ENCODE data around the gene LRCH3. TPM values are rescaled to one million over a fixed set of nuclear protein-coding genes. Genes with fewer than 3 reads are reported as not detected.
A peak's percentile ranks its signal among the peaks of the same experiment; 100 is the strongest.

The LRCH3 gene
- polyA plus RNA-seq, 1 donor from 2014 or later = 41.4 TPM

DNA sequence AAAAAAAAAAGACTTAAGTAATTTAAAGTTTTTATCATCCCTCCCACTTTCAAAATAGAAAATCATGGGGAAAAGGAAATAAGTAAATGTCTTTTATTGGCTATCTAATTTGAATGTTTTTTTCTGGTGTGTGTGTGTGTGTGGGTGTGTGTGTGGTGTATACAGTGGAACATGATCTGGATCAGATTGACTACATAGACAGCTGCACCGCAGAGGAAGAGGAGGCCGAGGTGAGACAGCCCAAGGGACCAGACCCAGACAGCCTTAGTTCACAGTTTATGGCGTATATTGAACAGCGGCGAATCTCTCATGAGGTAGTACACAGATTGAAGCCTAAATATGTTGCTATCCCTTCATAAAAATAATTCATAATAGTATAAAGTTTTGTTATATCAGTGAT is 44.5 kb downstream of the LRCH3 start:
- Histone ChIP-seq H3K4me2 (ENCODE audit: low read length) (no peak overlapping the region), H3K9ac (ENCODE audit: low read length) (no peak overlapping the region), H3K9me2 (ENCODE audit: insufficient read depth, low read length) (no peaks in the 10 kb centered on the region), H3K9me3 (ENCODE audit: low read length) (no peaks in the 10 kb centered on the region), H3F3A (ENCODE audit: insufficient read depth, low read length, poor library complexity, severe bottlenecking) (no peaks in the 10 kb centered on the region), H2AFZ (ENCODE audit: low read depth, low read length) (no peak overlapping the region), H3K36me3 (ENCODE audit: insufficient read depth, low read length) (no peaks in the 10 kb centered on the region), H3K79me2 (replicated peaks; ENCODE audit: insufficient read depth, low read length) (no peaks in the 10 kb centered on the region), H3K4me3 (ENCODE audit: low read length) (no peak overlapping the region), H3K27me3 (ENCODE audit: insufficient read depth, low read depth, low read length) (no peaks in the 10 kb centered on the region), H4K20me1 (ENCODE audit: insufficient read depth) (no peaks in the 10 kb centered on the region), H3K27ac (ENCODE audit: low read length) (peak overlapping the region; percentile 6)
- no peak for TF ChIP-seq TAF1 (IDR thresholded peaks at IDR 0.05; ENCODE audit: low read depth)
- TF ChIP-seq, protein P1, sequence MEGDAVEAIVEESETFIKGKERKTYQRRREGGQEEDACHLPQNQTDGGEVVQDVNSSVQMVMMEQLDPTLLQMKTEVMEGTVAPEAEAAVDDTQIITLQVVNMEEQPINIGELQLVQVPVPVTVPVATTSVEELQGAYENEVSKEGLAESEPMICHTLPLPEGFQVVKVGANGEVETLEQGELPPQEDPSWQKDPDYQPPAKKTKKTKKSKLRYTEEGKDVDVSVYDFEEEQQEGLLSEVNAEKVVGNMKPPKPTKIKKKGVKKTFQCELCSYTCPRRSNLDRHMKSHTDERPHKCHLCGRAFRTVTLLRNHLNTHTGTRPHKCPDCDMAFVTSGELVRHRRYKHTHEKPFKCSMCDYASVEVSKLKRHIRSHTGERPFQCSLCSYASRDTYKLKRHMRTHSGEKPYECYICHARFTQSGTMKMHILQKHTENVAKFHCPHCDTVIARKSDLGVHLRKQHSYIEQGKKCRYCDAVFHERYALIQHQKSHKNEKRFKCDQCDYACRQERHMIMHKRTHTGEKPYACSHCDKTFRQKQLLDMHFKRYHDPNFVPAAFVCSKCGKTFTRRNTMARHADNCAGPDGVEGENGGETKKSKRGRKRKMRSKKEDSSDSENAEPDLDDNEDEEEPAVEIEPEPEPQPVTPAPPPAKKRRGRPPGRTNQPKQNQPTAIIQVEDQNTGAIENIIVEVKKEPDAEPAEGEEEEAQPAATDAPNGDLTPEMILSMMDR (IDR thresholded peaks at IDR 0.05; ENCODE audit: poor library complexity, severe bottlenecking) = no peak
- TF ChIP-seq MXI1 (conservative IDR thresholded peaks at IDR 0.05; ENCODE audit: poor library complexity, severe bottlenecking) = no peak
- no peak for TF ChIP-seq RAD21 (conservative IDR thresholded peaks at IDR 0.05)
- TF ChIP-seq, protein P2, sequence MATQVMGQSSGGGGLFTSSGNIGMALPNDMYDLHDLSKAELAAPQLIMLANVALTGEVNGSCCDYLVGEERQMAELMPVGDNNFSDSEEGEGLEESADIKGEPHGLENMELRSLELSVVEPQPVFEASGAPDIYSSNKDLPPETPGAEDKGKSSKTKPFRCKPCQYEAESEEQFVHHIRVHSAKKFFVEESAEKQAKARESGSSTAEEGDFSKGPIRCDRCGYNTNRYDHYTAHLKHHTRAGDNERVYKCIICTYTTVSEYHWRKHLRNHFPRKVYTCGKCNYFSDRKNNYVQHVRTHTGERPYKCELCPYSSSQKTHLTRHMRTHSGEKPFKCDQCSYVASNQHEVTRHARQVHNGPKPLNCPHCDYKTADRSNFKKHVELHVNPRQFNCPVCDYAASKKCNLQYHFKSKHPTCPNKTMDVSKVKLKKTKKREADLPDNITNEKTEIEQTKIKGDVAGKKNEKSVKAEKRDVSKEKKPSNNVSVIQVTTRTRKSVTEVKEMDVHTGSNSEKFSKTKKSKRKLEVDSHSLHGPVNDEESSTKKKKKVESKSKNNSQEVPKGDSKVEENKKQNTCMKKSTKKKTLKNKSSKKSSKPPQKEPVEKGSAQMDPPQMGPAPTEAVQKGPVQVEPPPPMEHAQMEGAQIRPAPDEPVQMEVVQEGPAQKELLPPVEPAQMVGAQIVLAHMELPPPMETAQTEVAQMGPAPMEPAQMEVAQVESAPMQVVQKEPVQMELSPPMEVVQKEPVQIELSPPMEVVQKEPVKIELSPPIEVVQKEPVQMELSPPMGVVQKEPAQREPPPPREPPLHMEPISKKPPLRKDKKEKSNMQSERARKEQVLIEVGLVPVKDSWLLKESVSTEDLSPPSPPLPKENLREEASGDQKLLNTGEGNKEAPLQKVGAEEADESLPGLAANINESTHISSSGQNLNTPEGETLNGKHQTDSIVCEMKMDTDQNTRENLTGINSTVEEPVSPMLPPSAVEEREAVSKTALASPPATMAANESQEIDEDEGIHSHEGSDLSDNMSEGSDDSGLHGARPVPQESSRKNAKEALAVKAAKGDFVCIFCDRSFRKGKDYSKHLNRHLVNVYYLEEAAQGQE (IDR thresholded peaks at IDR 0.05; ENCODE audit: borderline replicate concordance) = no peak
- no peak for TF ChIP-seq EP300 (conservative IDR thresholded peaks at IDR 0.05; ENCODE audit: poor library complexity, severe bottlenecking)
- no peak for TF ChIP-seq POLR2AphosphoS5 (IDR thresholded peaks at IDR 0.05)
- TF ChIP-seq EZH2 (IDR thresholded peaks at IDR 0.05; ENCODE audit: borderline replicate concordance, insufficient read depth, low read length, poor library complexity, severe bottlenecking) = no peak
- no peak for TF ChIP-seq SMC3 (conservative IDR thresholded peaks at IDR 0.05; ENCODE audit: poor library complexity)

DNA sequence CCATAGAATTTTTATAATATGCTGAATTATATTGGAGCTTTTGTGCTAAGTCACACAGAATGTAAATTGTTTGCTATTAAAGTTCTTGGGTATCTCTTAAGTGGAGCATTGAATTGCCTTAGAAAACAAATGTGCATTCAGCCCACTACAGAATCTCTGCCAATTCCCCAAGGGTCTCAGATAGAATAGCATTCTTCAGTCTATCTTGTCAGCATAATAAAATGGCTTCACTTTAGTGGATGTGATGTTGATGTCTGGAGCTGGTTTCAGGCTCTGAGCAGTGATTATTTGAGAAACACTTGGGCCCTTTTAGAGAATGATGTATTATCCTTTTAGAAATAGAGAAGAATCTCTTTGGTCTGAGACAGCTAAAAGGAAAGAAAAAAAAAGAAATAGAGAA is 45.2 kb downstream of the LRCH3 start:
- no peaks in the 10 kb centered on the region for H3K27me3 ChIP-seq (ENCODE audit: insufficient read depth, low read depth, low read length)
- H4K20me1 ChIP-seq (ENCODE audit: insufficient read depth) = no peaks in the 10 kb centered on the region
- H3K9me3 ChIP-seq (ENCODE audit: low read length) = no peaks in the 10 kb centered on the region
- peak overlapping the region; percentile 60 for H3K27ac ChIP-seq (ENCODE audit: low read length)
- no peak overlapping the region for H3K4me3 ChIP-seq (ENCODE audit: low read length)
- H3F3A ChIP-seq (ENCODE audit: insufficient read depth, low read length, poor library complexity, severe bottlenecking) = no peaks in the 10 kb centered on the region
- no peak for TF ChIP-seq EZH2 (IDR thresholded peaks at IDR 0.05; ENCODE audit: borderline replicate concordance, insufficient read depth, low read length, poor library complexity, severe bottlenecking)
- TF ChIP-seq EP300 (conservative IDR thresholded peaks at IDR 0.05; ENCODE audit: poor library complexity, severe bottlenecking) = peak; percentile 62
- TF ChIP-seq MXI1 (conservative IDR thresholded peaks at IDR 0.05; ENCODE audit: poor library complexity, severe bottlenecking) = no peak
- no peak for TF ChIP-seq TAF1 (IDR thresholded peaks at IDR 0.05; ENCODE audit: low read depth)
- no peak for TF ChIP-seq RAD21 (conservative IDR thresholded peaks at IDR 0.05)
- TF ChIP-seq, protein P2 (IDR thresholded peaks at IDR 0.05; ENCODE audit: borderline replicate concordance) = no peak
- peak; percentile 51 for TF ChIP-seq POLR2AphosphoS5 (IDR thresholded peaks at IDR 0.05)
- TF ChIP-seq, protein P1 (IDR thresholded peaks at IDR 0.05; ENCODE audit: poor library complexity, severe bottlenecking) = no peak
- TF ChIP-seq SMC3 (conservative IDR thresholded peaks at IDR 0.05; ENCODE audit: poor library complexity) = no peak
- no peak overlapping the region for H2AFZ ChIP-seq (ENCODE audit: low read depth, low read length)
- H3K9me2 ChIP-seq (ENCODE audit: insufficient read depth, low read length) = no peaks in the 10 kb centered on the region
- no peak overlapping the region for H3K4me2 ChIP-seq (ENCODE audit: low read length)
- H3K9ac ChIP-seq (ENCODE audit: low read length) = no peak overlapping the region
- H3K36me3 ChIP-seq (ENCODE audit: insufficient read depth, low read length) = no peaks in the 10 kb centered on the region
- no peaks in the 10 kb centered on the region for H3K79me2 ChIP-seq (replicated peaks; ENCODE audit: insufficient read depth, low read length)

All from neural cell (in vitro differentiated cells).